Measurements from ENCODE around the gene ZEB1.

- TF ChIP-seq CTCF (IDR thresholded peaks at IDR 0.05) (no peak), POLR2A (IDR thresholded peaks at IDR 0.05) (no peak), POLR2AphosphoS5 (IDR thresholded peaks at IDR 0.05) (no peak)
Observed at GRCh38 chr10:31574577-31574976, 255.6 kb downstream of the ZEB1 start.

Measured in prostate gland (tissue), 2 donors.